ENCODE measurements around the gene GALC.
A peak's percentile ranks its signal among the peaks of the same experiment; 100 is the strongest.
"Not testable (repeated sequence)": the region's sequence is repeated elsewhere in the genome, so short reads cannot be mapped to it uniquely, and the experiment has no call there.

The GALC gene

GRCh38 chr14:87992718-87993628, at the start of gene GALC:
Gene GALC, minus strand, starts transcription at chr14:87993182. Its CDS starts 18 bp downstream, at chr14:87993164.
- DNase-seq: peak; percentile 95

GRCh38 chr14:88040146-88040545, 47.2 kb upstream of the GALC start:
- DNase-seq: no peak

DNA sequence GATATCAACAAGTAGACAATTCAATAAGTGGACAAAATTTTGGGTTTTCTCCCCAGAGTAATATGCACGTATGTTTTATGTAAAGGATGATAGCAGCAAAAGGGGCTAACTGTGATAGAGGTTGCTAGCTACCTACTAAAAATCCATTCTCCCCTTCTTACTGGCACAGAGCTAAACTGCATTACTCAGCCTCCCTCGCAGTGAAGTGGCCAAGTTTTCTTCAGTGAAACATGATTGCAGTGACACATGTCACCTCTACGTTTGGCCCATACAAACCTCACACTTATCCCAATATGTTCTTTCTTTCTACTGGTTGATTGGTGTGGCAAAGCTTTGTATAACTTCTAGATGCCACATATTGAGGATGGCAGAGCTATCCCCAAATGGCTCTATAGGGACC, 46.2 kb upstream of the GALC start:
- no peak for DNase-seq

DNA sequence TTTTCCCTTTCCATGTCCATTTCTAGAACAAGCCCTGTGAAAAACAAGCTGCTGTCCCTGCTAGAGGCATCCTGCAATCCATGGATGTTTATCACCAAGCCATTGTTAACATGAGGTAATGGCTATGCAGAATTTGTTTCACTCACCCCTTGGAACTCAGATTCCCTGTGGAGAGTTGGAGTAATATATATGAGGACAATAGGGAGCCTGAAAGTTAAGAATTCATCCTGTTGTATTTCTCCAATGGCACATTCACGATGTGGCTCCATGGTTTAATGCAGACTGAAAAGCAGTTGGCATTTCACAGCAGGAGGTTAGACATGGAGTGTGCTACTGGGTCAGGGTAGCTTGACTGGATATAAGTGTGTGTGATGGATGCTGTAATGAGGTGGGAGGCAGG, 44.3 kb upstream of the GALC start:
- no peak for DNase-seq

- DNase-seq: no peak
Observed at GRCh38 chr14:88036422-88036821, 43.4 kb upstream of the GALC start.

DNA sequence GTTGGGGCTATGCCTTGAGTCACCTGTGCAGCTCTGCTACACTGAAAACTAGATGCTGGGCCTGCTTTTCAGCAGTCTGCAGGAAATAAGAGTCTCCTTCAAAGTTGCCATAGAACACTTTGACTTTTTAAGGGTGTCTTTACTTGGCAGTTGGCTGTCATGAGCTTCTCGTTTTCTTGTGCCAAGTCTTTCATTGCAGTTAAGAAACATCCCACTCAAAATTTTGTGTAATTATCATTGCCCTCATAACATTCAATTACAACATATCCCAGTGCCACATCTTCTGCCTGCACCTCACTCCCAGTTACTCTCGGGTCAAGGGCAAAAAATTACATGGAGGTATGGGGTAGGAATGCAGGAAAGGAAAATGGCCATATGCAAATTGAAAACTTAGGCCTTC, 41.1 kb upstream of the GALC start:
- DNase-seq: no peak

DNA sequence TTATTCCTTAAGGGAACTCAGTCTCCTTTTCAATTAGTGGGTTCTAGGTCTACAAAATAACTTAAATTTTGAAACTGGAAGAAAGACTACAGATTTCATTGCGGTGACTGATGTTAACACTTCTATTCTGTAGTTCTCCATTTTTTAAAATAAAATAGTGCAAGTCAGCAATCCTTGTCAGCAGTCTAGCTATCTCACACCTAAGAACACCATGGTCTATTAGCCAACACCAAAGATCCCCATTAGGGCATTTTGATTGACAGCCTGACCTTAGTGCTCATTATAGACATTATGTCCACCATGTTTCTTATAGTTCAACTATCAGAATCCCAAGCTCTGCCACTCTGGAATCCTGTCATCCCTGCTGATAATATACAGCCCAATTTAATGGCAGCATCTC, 39.4 kb upstream of the GALC start:
- no peak for DNase-seq

DNA sequence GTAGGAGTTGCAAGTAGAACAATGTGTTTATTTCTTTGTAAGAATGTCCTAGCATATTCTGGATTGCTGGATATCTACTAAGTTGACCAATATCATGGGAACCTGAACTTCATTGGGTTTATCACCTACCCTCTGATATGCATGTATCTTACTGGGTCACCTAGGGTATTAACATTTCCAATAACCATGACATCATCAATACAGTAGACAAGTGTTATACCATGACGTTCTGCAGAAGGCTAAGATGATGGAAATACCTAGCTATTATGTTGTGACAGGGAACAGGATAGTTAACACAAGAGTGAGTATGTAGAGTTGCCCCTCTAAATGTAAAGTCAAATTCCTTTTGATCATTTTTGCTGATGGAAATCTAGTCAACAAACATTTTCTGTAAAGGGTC, 37.9 kb upstream of the GALC start:
- no peak for DNase-seq

- DNase-seq: no peak
Observed at GRCh38 chr14:88030079-88030478, 37.1 kb upstream of the GALC start.

DNA sequence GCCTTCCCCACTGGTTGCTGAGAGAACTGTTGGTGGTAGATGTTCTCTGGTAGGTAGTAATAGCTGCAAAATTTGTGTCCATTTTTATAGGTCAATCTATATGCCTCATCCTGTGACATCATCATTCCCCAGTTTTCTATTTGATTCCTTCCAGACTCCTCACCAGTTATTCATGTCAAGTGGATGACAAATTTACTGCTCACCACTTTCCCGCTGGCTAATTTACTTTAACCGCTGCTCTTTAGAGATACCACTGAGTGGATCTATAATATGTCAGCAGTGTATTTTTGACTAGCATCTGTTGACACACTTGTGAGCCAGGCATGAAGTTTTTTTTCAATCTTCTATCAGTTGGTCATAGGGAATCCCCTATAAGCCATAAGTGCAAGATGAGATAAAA, 36.5 kb upstream of the GALC start:
- DNase-seq: no peak

DNA sequence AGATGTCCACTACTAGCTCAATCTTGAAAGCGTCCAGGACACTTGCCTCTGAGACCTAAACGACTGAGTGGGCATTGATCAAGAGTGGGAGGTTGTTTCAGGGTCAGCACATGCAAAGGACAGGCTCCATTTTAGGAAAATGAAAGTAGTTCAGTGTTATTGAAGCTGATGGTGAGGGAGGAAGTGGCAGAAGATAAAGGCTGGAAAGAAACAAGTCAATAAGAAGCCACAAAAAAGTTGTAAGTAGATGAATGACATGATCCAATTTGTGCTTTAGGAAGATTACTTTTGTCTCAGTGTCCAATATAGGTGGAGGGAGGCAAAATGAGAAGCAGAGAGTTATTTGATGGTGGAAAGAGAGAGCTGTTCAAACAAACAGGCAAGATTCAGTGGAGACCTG, 33.9 kb upstream of the GALC start:
- no peak for DNase-seq

DNA sequence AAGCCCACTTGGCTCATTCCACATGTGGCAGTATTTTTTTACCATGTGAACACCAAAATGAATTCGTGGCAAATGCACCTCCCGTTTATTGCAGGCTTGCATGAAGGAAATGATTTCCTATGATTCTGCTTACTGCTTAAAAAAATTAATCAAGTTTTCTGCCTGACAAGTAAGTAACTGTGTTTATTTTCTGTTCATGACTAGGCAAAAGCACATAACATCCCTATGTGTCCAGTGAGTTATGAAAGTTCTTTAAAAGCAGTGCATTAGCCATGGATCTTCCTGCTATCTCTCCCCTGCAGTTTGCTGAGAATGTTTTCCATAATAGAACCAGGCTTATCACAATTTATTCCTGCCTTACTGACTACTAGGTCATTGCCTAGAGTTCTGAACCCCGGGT, 32.3 kb upstream of the GALC start:
- DNase-seq: no peak

DNA sequence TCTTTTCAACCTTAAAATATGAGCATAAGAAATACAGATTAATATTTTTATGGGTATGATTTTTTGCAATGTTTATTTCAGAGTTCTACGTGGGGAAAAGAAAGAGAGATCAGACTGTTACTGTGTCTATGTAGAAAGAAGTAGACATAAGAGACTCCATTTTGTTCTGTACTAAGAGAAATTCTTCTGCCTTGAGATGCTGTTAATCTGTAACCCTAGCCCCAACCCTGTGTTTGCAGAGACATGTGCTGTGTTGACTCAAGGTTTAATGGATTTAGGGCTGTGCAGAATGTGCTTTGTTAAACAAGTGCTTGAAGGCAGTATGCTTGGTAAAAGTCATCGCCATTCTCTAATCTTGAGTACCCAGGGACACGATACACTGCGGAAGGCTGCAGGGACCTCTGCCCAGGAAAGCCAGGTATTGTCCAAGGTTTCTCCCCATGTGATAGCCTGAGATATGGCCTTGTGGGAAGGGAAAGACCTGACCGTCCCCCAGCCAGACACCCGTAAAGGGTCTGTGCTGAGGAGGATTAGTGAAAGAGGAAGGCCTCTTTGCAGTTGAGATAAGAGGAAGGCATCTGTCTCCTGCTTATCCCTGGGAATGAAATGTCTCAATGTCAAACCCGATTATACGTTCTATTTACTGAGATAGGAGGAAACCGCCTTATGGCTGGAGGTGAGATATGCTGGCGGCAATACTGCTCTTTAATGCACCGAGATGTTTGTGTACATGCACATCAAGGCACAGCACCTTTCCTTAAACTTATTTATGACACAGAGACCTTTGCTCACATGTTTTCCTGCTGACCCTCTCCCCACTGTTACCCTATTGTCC, 31.5 kb upstream of the GALC start:
- DNase-seq: not testable (repeated sequence)

- no peak for DNase-seq
Observed at GRCh38 chr14:88023658-88024187, 30.7 kb upstream of the GALC start.

DNA sequence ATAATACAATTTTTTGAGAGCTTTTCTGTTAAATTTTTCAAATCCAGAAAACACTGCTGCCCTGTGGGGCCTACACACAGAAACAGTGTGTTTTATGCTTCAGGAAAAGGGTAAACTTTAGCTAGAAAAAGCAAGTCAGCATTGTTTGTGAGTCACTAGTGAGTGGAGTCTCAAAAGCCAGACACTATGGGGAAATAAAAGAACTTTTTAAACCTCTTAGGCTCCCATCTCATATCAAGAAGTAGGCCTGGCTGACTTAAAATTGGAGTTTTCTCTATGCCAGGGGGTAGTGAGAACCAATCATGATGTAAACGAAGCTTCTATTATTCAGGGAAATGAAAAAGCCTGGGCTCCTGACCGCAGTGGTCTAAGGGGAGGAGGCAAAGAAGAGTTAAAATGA, 24.6 kb upstream of the GALC start:
- DNase-seq: no peak

DNA sequence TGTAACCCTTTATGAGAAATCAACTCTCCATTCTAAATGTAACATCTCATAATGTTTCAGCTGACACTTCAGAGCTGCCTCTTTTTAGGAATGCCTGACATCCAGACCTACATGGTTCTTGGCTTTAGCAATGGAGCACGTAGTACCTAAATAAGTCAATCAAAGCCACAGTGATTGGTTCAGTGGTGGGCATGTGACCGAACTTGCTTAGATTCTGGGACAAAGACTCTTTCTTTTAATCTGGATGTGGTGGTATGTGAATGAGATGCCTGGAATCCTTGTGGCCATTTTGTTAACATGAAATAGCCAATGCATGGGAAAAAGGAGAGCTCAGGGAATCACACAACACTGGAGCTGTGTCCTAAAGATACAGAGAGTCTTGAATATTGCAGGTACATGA, 23.8 kb upstream of the GALC start:
- DNase-seq: no peak

- DNase-seq: peak; percentile 21
Observed at GRCh38 chr14:88013750-88014349, 20.9 kb upstream of the GALC start.

DNA sequence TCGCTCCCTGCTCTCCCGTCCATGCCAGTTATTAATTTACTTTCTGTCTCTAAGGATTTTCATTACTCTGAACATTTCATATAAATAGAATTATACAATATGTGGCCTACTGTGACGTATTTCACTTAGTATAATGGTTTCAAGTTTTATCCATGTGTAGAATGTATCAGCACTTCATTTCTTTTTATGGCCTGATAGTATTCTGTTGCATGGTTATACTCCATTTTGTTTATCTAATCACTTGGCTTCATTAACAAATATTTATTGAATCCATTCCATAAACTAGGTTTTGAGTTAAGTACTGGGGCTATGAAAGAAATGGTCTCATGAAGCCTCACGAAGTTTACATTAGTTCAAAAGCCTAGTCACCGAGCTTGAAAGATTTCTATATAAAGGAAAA, 19.5 kb upstream of the GALC start:
- no peak for DNase-seq

DNA sequence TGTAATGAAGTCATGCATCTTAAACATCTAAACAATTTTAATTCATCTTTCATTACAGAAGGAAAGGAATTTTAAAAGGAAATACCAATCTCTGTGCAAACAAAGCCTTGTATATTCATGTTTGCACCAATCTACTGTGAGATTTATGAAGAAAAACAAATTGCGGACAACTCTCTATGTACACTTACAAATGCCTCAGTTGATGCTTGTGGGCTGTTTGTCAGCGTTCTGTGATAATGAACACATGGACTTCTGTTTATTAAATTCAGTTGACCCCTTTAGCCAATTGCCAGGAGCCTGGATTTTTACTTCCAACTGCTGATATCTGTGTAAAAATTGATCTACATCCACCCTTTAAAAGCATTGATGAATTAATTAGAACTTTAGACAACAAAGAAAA, 17.3 kb upstream of the GALC start:
- DNase-seq: no peak

GRCh38 chr14:88009486-88009885, 16.5 kb upstream of the GALC start:
- DNase-seq: no peak

DNA sequence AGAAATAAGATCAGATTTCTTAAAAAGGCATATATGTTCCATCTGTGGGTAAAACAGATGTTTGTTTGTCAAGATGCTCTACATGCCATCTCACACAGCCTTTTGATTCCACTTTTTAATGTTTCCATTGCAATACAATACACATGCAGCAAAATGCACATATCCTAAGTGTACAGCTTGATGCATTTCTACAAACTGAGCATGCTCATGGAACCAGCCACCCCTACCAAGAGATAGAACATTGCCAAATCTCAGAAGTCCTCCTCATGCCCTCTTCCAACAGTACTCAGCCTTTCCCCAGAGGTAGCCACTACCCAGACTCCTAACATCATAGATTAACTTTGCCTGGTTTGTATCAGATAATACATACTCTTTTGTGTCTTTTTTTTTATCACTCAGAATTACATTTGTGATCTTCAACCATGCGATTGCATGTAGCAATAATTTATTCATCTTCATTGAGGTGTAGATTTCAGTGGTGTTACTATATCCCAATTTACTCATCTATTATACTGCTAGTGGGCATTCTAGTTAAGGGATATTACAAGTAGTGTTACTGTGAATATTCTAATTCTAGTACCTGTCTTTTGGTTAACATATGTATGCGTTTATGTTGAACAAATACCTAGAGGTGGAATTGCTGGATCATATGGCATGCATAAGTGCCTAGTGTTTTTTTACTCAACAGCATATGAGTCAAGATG, 15.2 kb upstream of the GALC start:
- DNase-seq: no peak

DNA sequence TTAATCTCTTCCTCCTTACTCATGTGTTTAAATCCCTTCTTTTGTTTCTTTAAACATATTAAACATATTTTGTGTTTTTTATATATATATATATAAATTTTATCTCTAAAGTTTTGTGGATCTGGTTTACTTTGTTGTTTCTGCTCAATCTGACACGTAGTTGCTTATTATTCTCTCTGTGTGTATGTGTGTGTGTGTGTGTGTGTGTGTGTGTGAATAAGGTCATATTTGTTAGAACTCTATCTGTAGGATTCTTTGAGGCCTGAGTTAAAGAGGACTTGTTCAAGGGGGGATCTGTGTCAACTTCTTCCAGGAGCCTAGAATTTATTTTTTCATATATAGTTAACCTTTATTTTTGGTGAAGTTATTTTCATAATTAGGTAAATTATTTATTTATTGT, 14.6 kb upstream of the GALC start:
- DNase-seq: no peak

Measured in stimulated activated CD4-positive, alpha-beta T cell treated with anti-CD3 and anti-CD28 coated beads, Interleukin-4, amount 100 ng/mL, for 1 hour (primary cell).